ENCODE results near the gene SPATS2. TPM values are rescaled to one million over a fixed set of nuclear protein-coding genes. Genes with fewer than 3 reads are reported as not detected.

Gene SPATS2
- total and polyA plus RNA-seq, 10 of the 15 experiments (the other 5 are each of a cell fraction or from before 2014, with no cell fraction given) = 9.0 to 54.2 (median 27.5) TPM

DNA sequence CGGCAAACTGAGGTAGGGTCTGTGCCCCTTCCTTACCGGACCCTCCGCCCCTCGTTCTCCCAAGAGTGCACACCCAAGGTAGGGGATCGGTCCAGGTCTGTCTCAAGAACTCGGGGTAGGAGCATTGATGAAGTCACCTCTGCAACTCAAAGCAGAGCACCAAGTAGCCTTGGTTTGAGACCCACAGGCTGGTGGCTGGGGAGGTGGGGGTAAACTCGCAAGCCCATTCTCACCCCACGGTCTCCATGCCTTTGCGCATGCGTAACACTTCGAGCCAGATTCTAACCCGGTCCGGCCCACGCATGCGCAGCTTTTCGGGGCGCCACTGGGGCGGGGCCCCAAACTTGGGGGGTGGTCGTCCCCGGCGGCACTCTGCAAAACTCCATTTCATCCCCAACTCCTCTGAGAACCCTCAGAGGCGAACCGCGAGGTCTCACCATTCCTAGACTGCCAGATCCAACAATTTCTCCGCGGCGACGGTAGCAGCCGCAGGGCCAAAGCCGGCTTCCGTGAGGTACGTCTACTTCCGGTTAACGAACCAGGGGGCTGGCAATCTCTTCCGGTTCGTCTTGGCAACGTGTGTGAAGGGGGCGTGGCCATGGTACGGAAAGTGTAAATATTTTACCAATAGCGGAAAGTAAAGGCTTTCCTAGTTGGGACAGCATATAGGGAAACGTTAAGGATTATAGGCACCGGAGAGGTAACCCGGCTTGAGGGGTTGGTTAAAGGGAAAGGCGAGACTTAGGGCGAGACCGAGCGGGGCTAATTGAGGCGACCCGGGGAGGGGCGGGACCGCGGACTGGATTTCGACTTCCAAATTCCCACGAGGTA lies 200.6 kb downstream of the SPATS2 start, which contains the start of gene MCRS1 (continued):
- TF ChIP-seq, protein P1, sequence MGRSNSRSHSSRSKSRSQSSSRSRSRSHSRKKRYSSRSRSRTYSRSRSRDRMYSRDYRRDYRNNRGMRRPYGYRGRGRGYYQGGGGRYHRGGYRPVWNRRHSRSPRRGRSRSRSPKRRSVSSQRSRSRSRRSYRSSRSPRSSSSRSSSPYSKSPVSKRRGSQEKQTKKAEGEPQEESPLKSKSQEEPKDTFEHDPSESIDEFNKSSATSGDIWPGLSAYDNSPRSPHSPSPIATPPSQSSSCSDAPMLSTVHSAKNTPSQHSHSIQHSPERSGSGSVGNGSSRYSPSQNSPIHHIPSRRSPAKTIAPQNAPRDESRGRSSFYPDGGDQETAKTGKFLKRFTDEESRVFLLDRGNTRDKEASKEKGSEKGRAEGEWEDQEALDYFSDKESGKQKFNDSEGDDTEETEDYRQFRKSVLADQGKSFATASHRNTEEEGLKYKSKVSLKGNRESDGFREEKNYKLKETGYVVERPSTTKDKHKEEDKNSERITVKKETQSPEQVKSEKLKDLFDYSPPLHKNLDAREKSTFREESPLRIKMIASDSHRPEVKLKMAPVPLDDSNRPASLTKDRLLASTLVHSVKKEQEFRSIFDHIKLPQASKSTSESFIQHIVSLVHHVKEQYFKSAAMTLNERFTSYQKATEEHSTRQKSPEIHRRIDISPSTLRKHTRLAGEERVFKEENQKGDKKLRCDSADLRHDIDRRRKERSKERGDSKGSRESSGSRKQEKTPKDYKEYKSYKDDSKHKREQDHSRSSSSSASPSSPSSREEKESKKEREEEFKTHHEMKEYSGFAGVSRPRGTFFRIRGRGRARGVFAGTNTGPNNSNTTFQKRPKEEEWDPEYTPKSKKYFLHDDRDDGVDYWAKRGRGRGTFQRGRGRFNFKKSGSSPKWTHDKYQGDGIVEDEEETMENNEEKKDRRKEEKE (IDR thresholded peaks at IDR 0.05) = no peak
- TF ChIP-seq CHD2 (IDR thresholded peaks at IDR 0.05; ENCODE audit: borderline replicate concordance, low read depth, low read length) (peak; percentile 62; the same call in 1 of the 2 replicates), ZBED1 (IDR thresholded peaks at IDR 0.05; ENCODE audit: borderline replicate concordance) (no peak), GABPA (IDR thresholded peaks at IDR 0.05; ENCODE audit: low read depth) (peak; percentile 99), SMARCA5 (IDR thresholded peaks at IDR 0.05) (no peak), HCFC1 (IDR thresholded peaks at IDR 0.05; ENCODE audit: low read length) (peak; percentile 75), CHD4 (IDR thresholded peaks at IDR 0.05) (no peak), FOXM1 (IDR thresholded peaks at IDR 0.05; ENCODE audit: low read depth, low read length) (no peak), CREM (IDR thresholded peaks at IDR 0.05; ENCODE audit: low read depth) (peak; percentile 88), CBX3 (IDR thresholded peaks at IDR 0.05; ENCODE audit: borderline replicate concordance, low read depth) (no peak), STAT1 (conservative IDR thresholded peaks at IDR 0.05) (0 out of 2 replicates have a peak, but pooled peaks have one; percentile 70), SREBF2 (IDR thresholded peaks at IDR 0.05; ENCODE audit: low read length) (peak; percentile 72), HDAC2 (IDR thresholded peaks at IDR 0.05) (no peak), CHD1 (IDR thresholded peaks at IDR 0.05; ENCODE audit: low read depth, low read length) (no peak), EGR1 (IDR thresholded peaks at IDR 0.05; ENCODE audit: borderline replicate concordance in 1 of 2, low read depth in 2 of 2, low read length in 2 of 2) (peak in 1 of 2 experiments; percentile 57; a peak in 1 of 3 replicates), ZNF217 (IDR thresholded peaks at IDR 0.05) (no peak), MYB (IDR thresholded peaks at IDR 0.05; ENCODE audit: borderline replicate concordance, low read depth, low read length) (no peak), LARP7 (IDR thresholded peaks at IDR 0.05) (0 out of 2 replicates have a peak, but pooled peaks have one; percentile 34)
- TF ChIP-seq, protein P2, sequence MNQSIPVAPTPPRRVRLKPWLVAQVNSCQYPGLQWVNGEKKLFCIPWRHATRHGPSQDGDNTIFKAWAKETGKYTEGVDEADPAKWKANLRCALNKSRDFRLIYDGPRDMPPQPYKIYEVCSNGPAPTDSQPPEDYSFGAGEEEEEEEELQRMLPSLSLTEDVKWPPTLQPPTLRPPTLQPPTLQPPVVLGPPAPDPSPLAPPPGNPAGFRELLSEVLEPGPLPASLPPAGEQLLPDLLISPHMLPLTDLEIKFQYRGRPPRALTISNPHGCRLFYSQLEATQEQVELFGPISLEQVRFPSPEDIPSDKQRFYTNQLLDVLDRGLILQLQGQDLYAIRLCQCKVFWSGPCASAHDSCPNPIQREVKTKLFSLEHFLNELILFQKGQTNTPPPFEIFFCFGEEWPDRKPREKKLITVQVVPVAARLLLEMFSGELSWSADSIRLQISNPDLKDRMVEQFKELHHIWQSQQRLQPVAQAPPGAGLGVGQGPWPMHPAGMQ (IDR thresholded peaks at IDR 0.05; ENCODE audit: borderline replicate concordance) = no peak
- TF ChIP-seq, protein P3, sequence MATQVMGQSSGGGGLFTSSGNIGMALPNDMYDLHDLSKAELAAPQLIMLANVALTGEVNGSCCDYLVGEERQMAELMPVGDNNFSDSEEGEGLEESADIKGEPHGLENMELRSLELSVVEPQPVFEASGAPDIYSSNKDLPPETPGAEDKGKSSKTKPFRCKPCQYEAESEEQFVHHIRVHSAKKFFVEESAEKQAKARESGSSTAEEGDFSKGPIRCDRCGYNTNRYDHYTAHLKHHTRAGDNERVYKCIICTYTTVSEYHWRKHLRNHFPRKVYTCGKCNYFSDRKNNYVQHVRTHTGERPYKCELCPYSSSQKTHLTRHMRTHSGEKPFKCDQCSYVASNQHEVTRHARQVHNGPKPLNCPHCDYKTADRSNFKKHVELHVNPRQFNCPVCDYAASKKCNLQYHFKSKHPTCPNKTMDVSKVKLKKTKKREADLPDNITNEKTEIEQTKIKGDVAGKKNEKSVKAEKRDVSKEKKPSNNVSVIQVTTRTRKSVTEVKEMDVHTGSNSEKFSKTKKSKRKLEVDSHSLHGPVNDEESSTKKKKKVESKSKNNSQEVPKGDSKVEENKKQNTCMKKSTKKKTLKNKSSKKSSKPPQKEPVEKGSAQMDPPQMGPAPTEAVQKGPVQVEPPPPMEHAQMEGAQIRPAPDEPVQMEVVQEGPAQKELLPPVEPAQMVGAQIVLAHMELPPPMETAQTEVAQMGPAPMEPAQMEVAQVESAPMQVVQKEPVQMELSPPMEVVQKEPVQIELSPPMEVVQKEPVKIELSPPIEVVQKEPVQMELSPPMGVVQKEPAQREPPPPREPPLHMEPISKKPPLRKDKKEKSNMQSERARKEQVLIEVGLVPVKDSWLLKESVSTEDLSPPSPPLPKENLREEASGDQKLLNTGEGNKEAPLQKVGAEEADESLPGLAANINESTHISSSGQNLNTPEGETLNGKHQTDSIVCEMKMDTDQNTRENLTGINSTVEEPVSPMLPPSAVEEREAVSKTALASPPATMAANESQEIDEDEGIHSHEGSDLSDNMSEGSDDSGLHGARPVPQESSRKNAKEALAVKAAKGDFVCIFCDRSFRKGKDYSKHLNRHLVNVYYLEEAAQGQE (IDR thresholded peaks at IDR 0.05; ENCODE audit: low read depth, low read length) = no peak
- TF ChIP-seq, protein P4, sequence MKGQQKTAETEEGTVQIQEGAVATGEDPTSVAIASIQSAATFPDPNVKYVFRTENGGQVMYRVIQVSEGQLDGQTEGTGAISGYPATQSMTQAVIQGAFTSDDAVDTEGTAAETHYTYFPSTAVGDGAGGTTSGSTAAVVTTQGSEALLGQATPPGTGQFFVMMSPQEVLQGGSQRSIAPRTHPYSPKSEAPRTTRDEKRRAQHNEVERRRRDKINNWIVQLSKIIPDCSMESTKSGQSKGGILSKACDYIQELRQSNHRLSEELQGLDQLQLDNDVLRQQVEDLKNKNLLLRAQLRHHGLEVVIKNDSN (IDR thresholded peaks at IDR 0.05; ENCODE audit: borderline replicate concordance, extremely low read length, insufficient read depth, low read depth, low read length) = no peak
- TF ChIP-seq, protein P5, sequence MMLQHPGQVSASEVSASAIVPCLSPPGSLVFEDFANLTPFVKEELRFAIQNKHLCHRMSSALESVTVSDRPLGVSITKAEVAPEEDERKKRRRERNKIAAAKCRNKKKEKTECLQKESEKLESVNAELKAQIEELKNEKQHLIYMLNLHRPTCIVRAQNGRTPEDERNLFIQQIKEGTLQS (IDR thresholded peaks at IDR 0.05; ENCODE audit: borderline replicate concordance, extremely low read depth, low read depth, low read length) = peak; percentile 56; the same call in 1 of the 2 replicates
